ENCODE measurements around the gene EMP2.

Gene EMP2

DNA sequence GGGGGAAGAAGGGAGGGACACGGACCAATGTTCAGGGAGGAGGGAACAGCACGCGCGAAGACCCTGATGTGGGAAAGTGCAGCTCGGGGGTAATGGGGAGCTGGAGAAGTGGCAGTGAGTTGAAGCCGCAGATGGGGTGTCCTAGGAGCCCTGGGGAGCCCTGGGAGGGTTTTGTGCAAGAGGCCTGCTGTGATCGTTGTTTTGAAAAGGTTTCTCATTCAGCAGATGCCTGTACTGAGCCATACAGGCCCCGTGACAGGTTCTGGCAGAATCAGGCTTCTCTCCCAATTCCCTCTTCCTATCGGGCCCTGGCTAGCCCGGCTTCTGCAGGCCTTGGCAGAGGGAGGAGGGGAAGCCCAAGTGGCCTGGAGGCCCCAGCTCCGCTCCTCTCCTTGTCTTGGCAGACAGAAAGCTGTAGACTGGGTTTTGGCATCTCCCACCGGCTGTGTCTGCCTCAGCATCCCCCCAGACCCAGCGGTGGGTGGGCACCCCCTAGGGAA is 38.4 kb upstream of the EMP2 start:
- Histone ChIP-seq H3K4me1 (ENCODE audit: control insufficient read depth, insufficient read depth, low read length) (peaks cover 30% of the 10 kb centered on the region), H3K9me3 (ENCODE audit: control insufficient read depth, low read length) (no peaks in the 10 kb centered on the region), H3K27me3 (ENCODE audit: control insufficient read depth, insufficient read depth, low read length, poor library complexity, severe bottlenecking) (peaks cover 15% of the 10 kb centered on the region), H3K36me3 (ENCODE audit: control insufficient read depth, insufficient read depth, low read length) (no peaks in the 10 kb centered on the region), H3K4me3 (ENCODE audit: insufficient read depth, low read depth, low read length) (no peak overlapping the region), H3K27ac (ENCODE audit: insufficient read depth, low read depth, low read length, poor library complexity, severe bottlenecking) (no peak overlapping the region)
- 56 to 61% methylated on average over 13 of the region's 13 CpGs for WGBS, 2 experiments

DNA sequence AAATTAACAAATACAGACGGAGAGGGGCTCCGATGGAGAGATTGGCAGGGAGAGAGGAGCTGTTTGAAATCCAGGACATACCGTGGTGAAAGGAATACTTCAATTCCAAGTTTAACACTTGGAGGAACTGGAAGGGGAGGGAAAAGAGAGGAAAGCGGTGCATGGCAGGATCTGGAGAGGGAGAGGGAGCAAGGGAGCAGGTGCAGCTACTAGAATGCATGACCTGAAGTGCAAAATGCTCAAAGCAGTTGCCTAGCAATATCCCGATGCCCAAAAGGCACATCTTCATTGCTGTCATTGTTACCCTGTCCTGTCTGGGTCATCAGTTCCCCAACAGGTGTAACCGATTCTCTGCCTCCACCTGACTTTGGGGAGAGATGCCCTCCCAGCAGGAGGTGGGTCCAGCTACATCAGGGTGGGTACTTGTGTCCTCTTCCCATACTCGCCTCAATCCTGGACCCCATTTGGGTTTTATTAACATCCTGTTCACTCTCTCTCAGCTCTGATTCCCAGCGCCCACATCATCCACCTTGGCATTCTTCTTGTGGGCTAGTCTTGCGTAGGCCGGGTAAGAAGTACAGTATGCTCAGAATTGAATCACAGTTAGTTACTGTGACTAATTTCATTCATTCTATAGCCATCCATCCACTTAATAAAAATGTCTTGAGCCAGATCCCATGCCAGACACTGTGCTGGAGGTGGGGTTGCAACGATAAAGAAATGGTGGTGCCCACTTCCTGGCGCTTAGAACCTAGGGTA is 37.4 kb upstream of the EMP2 start:
- 78 to 79% methylated on average over 12 of the region's 12 CpGs for WGBS, 2 experiments
- no peak overlapping the region for H3K27ac ChIP-seq (ENCODE audit: insufficient read depth, low read depth, low read length, poor library complexity, severe bottlenecking)

DNA sequence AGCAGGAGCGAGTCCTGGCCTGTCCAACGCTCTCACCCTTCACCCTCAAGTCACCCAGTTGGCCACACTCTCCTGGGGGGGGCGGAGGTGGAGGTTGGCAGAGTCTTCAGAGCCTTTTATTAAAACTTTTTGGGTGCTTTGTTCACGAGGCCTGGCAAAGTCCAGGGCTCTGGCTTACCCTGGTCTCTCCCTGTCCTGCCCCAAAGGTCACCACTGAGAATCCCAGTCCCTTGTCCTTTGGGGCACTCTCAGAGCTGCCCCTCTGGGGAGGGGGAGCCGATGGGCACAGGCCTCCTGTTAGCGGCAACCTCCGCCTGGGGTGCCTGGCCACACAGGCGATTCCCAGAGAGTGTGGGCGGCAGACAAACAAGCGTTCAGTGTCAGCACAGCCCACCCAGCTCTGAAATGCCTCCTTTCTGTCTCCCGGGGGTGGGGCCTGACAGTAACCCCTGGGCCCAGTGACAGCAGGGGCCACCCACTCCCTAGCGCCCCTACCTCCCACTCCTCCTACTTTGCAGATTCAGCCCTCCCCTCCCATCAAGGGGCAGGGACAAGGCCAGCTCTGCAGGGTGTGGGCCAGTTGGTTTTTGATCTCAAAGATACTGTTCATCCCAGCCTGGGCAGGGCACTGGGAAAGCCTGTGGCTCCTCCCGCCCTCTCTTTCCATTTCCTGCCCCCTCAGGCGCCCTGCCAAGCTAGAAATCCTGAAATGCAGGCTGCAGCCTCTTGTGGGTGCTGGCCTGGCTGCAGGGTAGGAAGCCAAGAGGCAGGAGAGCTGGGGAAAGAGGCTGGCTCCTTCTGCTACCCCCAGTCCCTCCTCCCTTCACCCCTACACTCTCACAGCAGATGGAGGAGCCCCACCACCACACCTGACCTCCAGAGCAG is 36.6 kb upstream of the EMP2 start:
- H3K4me1 ChIP-seq (ENCODE audit: control insufficient read depth, insufficient read depth, low read length), result peaks cover 25% of the 10 kb centered on the region
- H3K27me3 ChIP-seq (ENCODE audit: control insufficient read depth, insufficient read depth, low read length, poor library complexity, severe bottlenecking), result peaks cover 15% of the 10 kb centered on the region
- no peaks in the 10 kb centered on the region for H3K9me3 ChIP-seq (ENCODE audit: control insufficient read depth, low read length)
- H3K36me3 ChIP-seq (ENCODE audit: control insufficient read depth, insufficient read depth, low read length), result no peaks in the 10 kb centered on the region
- H3K27ac ChIP-seq (ENCODE audit: insufficient read depth, low read depth, low read length, poor library complexity, severe bottlenecking), result no peak overlapping the region
- no peak overlapping the region for H3K4me3 ChIP-seq (ENCODE audit: insufficient read depth, low read depth, low read length)
- WGBS, 2 experiments, result 26% methylated on average over 14 of the region's 14 CpGs

More for the DNA sequence above, 37.4 kb upstream of the EMP2 start:
- Histone ChIP-seq H3K4me1 (ENCODE audit: control insufficient read depth, insufficient read depth, low read length) (peaks cover 30% of the 10 kb centered on the region), H3K27me3 (ENCODE audit: control insufficient read depth, insufficient read depth, low read length, poor library complexity, severe bottlenecking) (peaks cover 15% of the 10 kb centered on the region), H3K4me3 (ENCODE audit: insufficient read depth, low read depth, low read length) (no peak overlapping the region), H3K36me3 (ENCODE audit: control insufficient read depth, insufficient read depth, low read length) (no peaks in the 10 kb centered on the region), H3K9me3 (ENCODE audit: control insufficient read depth, low read length) (no peaks in the 10 kb centered on the region)

DNA sequence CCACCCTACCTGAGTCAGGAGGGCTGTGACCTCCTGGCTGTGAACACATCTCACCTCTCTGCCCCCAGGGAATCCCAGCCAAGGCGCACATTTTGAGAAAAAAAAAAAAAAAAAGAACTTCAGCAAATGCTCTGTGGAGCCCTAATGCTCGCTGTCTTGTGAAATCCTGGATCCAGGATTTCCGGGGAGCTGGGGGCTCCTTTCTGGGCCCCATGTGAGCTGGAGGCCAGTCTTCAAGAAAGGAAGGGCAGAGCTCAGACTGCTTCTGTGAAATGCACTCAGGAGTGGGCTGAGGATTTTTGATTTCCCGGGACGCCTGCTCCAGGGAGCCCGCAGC is 36.0 kb upstream of the EMP2 start:
- WGBS, 2 experiments, result 71 to 77% methylated on average over 6 of the region's 6 CpGs

DNA sequence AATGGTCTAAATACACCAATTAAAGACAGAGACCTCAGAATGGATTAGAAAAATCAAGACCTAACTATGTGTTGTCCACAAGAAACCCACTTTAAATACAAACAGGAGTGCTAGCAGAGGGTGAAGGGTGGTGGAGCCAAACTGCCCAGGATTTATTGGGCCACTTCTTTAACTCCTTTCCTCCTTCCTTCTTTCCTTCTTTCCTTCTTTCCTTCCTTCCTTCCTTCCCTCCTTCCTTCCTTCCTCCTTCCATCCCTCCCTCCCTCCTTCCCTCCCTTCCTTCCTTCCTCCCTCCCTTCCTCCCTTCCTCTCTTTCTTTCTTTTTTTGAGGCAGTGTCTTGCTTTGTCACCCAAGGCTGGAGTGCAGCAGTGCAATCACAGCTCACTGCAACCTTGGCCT is 34.3 kb upstream of the EMP2 start:
- Histone ChIP-seq H3K4me3 (ENCODE audit: insufficient read depth, low read depth, low read length) (no peak overlapping the region), H3K27me3 (ENCODE audit: control insufficient read depth, insufficient read depth, low read length, poor library complexity, severe bottlenecking) (peaks cover 15% of the 10 kb centered on the region), H3K9me3 (ENCODE audit: control insufficient read depth, low read length) (no peaks in the 10 kb centered on the region), H3K36me3 (ENCODE audit: control insufficient read depth, insufficient read depth, low read length) (no peaks in the 10 kb centered on the region), H3K4me1 (ENCODE audit: control insufficient read depth, insufficient read depth, low read length) (peaks cover 25% of the 10 kb centered on the region), H3K27ac (ENCODE audit: insufficient read depth, low read depth, low read length, poor library complexity, severe bottlenecking) (no peak overlapping the region)

More for the DNA sequence above, 36.0 kb upstream of the EMP2 start:
- Histone ChIP-seq H3K27ac (ENCODE audit: insufficient read depth, low read depth, low read length, poor library complexity, severe bottlenecking) (no peak overlapping the region), H3K9me3 (ENCODE audit: control insufficient read depth, low read length) (no peaks in the 10 kb centered on the region), H3K36me3 (ENCODE audit: control insufficient read depth, insufficient read depth, low read length) (no peaks in the 10 kb centered on the region), H3K4me1 (ENCODE audit: control insufficient read depth, insufficient read depth, low read length) (peaks cover 25% of the 10 kb centered on the region), H3K27me3 (ENCODE audit: control insufficient read depth, insufficient read depth, low read length, poor library complexity, severe bottlenecking) (peaks cover 15% of the 10 kb centered on the region), H3K4me3 (ENCODE audit: insufficient read depth, low read depth, low read length) (no peak overlapping the region)

DNA sequence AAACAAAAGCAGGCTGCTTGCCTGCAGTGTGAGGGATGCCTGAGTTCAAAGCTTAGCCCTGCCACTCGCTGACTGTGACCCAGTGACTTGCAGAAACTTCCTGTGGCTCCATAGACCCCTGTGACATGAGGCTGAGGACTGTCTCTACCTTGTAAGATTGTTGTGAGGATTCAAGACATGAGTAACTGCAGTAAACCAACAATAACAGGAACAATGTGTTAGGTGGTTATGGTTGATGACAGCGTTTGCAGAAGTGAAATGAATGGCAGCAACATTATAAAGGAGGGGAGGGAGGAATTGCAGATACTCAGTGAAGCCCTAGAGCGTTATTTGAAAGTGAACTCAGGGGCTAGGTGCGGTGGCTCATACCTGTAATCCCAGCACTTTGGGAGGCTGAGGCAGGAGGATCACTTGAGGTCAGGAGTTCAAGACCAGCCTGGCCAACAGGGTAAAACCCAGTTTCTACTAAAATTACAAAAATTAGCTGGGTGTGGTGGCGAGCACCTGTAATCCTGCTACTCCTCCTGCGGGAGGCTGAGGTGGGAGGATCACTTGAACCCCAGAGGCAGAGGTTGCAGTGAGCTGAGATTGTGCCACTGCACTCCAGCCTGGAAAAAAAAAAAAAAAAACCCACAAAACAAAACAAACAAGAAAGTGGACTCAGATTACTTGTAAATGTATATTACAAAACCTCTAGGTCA is 33.5 kb upstream of the EMP2 start:
- no peak overlapping the region for H3K27ac ChIP-seq (ENCODE audit: insufficient read depth, low read depth, low read length, poor library complexity, severe bottlenecking)
- H3K27me3 ChIP-seq (ENCODE audit: control insufficient read depth, insufficient read depth, low read length, poor library complexity, severe bottlenecking), result peaks cover 11% of the 10 kb centered on the region
- H3K9me3 ChIP-seq (ENCODE audit: control insufficient read depth, low read length), result no peaks in the 10 kb centered on the region
- WGBS, 2 experiments, result 83 to 87% methylated on average over 6 of the region's 6 CpGs
- no peaks in the 10 kb centered on the region for H3K36me3 ChIP-seq (ENCODE audit: control insufficient read depth, insufficient read depth, low read length)
- peaks cover 23% of the 10 kb centered on the region for H3K4me1 ChIP-seq (ENCODE audit: control insufficient read depth, insufficient read depth, low read length)
- no peak overlapping the region for H3K4me3 ChIP-seq (ENCODE audit: insufficient read depth, low read depth, low read length)

DNA sequence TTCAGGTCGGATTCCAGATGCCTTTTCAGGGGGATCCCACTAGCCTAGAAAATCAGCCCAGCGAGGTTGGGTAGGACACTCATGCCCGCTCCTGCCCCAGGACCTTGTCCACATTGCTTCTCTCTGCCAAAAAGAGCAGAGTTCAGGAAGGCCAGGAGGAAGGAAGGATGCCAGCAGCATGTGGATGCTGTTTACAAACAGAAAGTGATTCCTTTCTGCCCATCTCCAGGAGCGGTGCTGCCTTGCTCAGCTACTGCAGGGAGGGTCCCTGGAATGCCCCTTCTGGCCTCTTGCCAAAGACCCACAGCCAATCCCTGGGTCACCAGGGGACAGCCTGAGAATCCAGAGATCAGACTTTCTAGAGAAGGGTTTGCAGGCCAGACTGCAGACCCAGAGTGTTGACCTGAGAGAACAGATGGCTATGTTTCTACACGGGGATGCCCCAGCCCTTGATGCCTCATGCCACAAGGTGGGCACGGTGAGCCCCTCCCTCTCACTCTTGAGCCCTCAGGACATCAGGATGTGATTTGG is 32.3 kb upstream of the EMP2 start:
- H3K27ac ChIP-seq (ENCODE audit: insufficient read depth, low read depth, low read length, poor library complexity, severe bottlenecking), result no peak overlapping the region
- H3K36me3 ChIP-seq (ENCODE audit: control insufficient read depth, insufficient read depth, low read length), result no peaks in the 10 kb centered on the region
- H3K4me1 ChIP-seq (ENCODE audit: control insufficient read depth, insufficient read depth, low read length), result peaks cover 12% of the 10 kb centered on the region
- 77 to 82% methylated on average over 6 of the region's 6 CpGs for WGBS, 2 experiments
- no peak overlapping the region for H3K4me3 ChIP-seq (ENCODE audit: insufficient read depth, low read depth, low read length)
- no peaks in the 10 kb centered on the region for H3K9me3 ChIP-seq (ENCODE audit: control insufficient read depth, low read length)
- no peaks in the 10 kb centered on the region for H3K27me3 ChIP-seq (ENCODE audit: control insufficient read depth, insufficient read depth, low read length, poor library complexity, severe bottlenecking)

DNA sequence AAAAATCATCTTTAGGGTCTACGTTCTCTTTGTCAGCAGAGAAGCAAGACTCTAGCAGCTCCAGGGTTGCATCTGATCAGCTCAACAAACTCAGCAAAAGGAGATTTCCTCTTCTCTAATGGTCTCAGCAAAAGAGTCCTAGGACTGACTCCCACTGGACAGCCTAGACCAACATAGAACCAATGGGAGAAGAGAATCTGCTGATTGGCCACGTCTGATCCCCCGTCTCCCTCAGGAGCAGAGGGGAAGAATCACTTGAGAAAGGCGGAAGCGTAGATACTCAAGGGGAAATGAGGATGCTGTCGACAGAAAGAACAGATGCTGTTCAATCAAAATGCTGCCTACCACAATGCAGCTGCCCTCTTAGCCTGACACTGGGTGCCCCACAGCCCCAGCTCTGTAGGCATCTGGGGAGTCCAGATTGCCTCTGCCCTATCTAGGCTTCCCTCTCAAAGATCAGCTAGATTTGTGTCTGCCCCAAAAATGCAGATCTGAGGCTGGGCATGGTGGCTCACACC is 31.5 kb upstream of the EMP2 start:
- H3K4me3 ChIP-seq (ENCODE audit: insufficient read depth, low read depth, low read length), result no peak overlapping the region
- WGBS, 2 experiments, result 79 to 84% methylated on average over 6 of the region's 6 CpGs
- no peaks in the 10 kb centered on the region for H3K36me3 ChIP-seq (ENCODE audit: control insufficient read depth, insufficient read depth, low read length)
- no peaks in the 10 kb centered on the region for H3K27me3 ChIP-seq (ENCODE audit: control insufficient read depth, insufficient read depth, low read length, poor library complexity, severe bottlenecking)
- no peak overlapping the region for H3K27ac ChIP-seq (ENCODE audit: insufficient read depth, low read depth, low read length, poor library complexity, severe bottlenecking)
- H3K9me3 ChIP-seq (ENCODE audit: control insufficient read depth, low read length), result no peaks in the 10 kb centered on the region
- H3K4me1 ChIP-seq (ENCODE audit: control insufficient read depth, insufficient read depth, low read length), result peaks cover 10% of the 10 kb centered on the region

DNA sequence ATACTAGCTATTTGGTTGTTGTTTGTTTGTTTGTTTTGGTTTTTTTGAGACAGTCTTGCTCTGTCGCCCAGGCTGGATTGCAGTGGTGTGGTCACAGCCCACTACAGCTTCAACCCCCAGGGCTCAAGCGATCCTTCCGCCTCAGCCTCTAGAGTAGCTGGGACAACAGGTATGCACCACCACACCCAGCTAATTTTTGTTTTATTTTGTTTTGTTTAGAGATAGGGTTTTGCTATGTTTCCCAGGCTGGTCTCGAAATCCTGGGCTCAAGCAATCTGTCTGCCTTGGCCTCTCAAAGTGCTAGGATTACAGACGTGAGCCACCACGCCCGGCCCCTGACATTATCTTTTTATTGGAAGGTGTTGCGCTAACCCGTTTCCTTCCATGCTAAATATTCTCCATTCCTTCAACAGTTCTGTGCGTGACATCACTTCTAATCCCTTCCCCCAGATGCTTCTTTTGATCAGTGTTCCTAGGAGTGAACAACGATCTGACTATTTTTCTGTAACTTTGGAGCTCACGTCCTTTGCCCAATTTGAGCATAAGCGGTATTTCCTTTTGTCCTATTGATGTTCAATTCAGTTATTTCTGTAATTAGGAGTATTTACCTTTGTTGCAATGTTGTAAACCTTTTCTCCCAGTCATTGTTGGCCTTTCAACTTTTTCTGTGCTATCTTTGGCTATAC is 30.2 kb upstream of the EMP2 start:
- Histone ChIP-seq H3K27ac (ENCODE audit: insufficient read depth, low read depth, low read length, poor library complexity, severe bottlenecking) (no peak overlapping the region), H3K9me3 (ENCODE audit: control insufficient read depth, low read length) (no peaks in the 10 kb centered on the region), H3K4me3 (ENCODE audit: insufficient read depth, low read depth, low read length) (no peak overlapping the region), H3K4me1 (ENCODE audit: control insufficient read depth, insufficient read depth, low read length) (peaks cover 8% of the 10 kb centered on the region), H3K36me3 (ENCODE audit: control insufficient read depth, insufficient read depth, low read length) (no peaks in the 10 kb centered on the region), H3K27me3 (ENCODE audit: control insufficient read depth, insufficient read depth, low read length, poor library complexity, severe bottlenecking) (no peaks in the 10 kb centered on the region)
- 90% methylated on average over 13 of the region's 13 CpGs for WGBS, 2 experiments

All from ectodermal cell (in vitro differentiated cells).